ENCODE data around the gene SURF2.

GRCh38 chr9:133387680-133388079, 31.3 kb downstream of the SURF2 start:
- TF ChIP-seq TCF12 (IDR thresholded peaks at IDR 0.05; ENCODE audit: low read depth) (no peak), TEAD4 (IDR thresholded peaks at IDR 0.05) (no peak), TAF1 (IDR thresholded peaks at IDR 0.05; ENCODE audit: low read depth) (no peak), FOXM1 (IDR thresholded peaks at IDR 0.05; ENCODE audit: borderline replicate concordance, low read depth) (no peak), RAD21 (IDR thresholded peaks at IDR 0.05; ENCODE audit: low read depth) (no peak), ZBTB7A (IDR thresholded peaks at IDR 0.05; ENCODE audit: low read depth) (no peak), MAX (IDR thresholded peaks at IDR 0.05) (no peak), YY1 (IDR thresholded peaks at IDR 0.05; ENCODE audit: low read depth) (no peak), CREB1 (IDR thresholded peaks at IDR 0.05; ENCODE audit: low read depth) (no peak), CEBPB (IDR thresholded peaks at IDR 0.05) (no peak), EGR1 (IDR thresholded peaks at IDR 0.05) (no peak), USF1 (IDR thresholded peaks at IDR 0.05) (no peak)
- TF ChIP-seq, protein P1, sequence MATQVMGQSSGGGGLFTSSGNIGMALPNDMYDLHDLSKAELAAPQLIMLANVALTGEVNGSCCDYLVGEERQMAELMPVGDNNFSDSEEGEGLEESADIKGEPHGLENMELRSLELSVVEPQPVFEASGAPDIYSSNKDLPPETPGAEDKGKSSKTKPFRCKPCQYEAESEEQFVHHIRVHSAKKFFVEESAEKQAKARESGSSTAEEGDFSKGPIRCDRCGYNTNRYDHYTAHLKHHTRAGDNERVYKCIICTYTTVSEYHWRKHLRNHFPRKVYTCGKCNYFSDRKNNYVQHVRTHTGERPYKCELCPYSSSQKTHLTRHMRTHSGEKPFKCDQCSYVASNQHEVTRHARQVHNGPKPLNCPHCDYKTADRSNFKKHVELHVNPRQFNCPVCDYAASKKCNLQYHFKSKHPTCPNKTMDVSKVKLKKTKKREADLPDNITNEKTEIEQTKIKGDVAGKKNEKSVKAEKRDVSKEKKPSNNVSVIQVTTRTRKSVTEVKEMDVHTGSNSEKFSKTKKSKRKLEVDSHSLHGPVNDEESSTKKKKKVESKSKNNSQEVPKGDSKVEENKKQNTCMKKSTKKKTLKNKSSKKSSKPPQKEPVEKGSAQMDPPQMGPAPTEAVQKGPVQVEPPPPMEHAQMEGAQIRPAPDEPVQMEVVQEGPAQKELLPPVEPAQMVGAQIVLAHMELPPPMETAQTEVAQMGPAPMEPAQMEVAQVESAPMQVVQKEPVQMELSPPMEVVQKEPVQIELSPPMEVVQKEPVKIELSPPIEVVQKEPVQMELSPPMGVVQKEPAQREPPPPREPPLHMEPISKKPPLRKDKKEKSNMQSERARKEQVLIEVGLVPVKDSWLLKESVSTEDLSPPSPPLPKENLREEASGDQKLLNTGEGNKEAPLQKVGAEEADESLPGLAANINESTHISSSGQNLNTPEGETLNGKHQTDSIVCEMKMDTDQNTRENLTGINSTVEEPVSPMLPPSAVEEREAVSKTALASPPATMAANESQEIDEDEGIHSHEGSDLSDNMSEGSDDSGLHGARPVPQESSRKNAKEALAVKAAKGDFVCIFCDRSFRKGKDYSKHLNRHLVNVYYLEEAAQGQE (IDR thresholded peaks at IDR 0.05; ENCODE audit: low read depth) = no peak

Data from Ishikawa (cell line).